ENCODE measurements around the gene RPS6KB1. TPM values are rescaled to one million over a fixed set of nuclear protein-coding genes. Genes with fewer than 3 reads are reported as not detected.

Gene RPS6KB1
- total and polyA plus RNA-seq, 4 donors = 8.7 to 59.2 (median 17.5) TPM

GRCh38 chr17:59890720-59891119 is 2.2 kb upstream of the RPS6KB1 start:
- peaks cover 0 to 8% (median under 1%) of the 10 kb centered on the region in 4 donors for H3K36me3 ChIP-seq (ENCODE audit: control insufficient read depth in 4 of 4, insufficient read depth in 4 of 4, low read length in 4 of 4)
- DNase-seq (no peak), ATAC-seq (ENCODE audit: insufficient read depth, low FRiP score) (no peak)
- no peak overlapping the region for H3K9ac ChIP-seq (ENCODE audit: insufficient read depth in 1 of 2, low read length in 2 of 2)
- H3K4me1 ChIP-seq (ENCODE audit: control insufficient read depth in 5 of 5, insufficient read depth in 5 of 5, low read length in 5 of 5) = peaks cover 0 to 19% (median 3%) of the 10 kb centered on the region in 5 donors
- 98 to 100% methylated on average over 2 of the region's 2 CpGs for WGBS, 2 donors
- TF ChIP-seq CTCF (IDR thresholded peaks at IDR 0.05; ENCODE audit: control extremely low read depth, extremely low read depth) = no peak
- H3K27ac ChIP-seq (ENCODE audit: low read depth in 1 of 2, low read length in 1 of 2) = no peak overlapping the region
- no peaks in the 10 kb centered on the region for H3K27me3 ChIP-seq (ENCODE audit: control insufficient read depth in 3 of 3, insufficient read depth in 3 of 3, low read length in 2 of 3)
- no peaks in the 10 kb centered on the region for H3K9me3 ChIP-seq (ENCODE audit: control insufficient read depth in 4 of 4, insufficient read depth in 3 of 4, low read length in 3 of 4)
- no peak overlapping the region for H3K4me3 ChIP-seq

- Histone ChIP-seq H3K4me1 (ENCODE audit: control insufficient read depth in 5 of 5, insufficient read depth in 5 of 5, low read length in 5 of 5) (peaks cover 0 to 19% (median 3%) of the 10 kb centered on the region in 5 donors), H3K27ac (ENCODE audit: low read depth in 1 of 2, low read length in 1 of 2) (peak overlapping the region; percentile 49 to 60), H3K27me3 (ENCODE audit: control insufficient read depth in 3 of 3, insufficient read depth in 3 of 3, low read length in 2 of 3) (no peaks in the 10 kb centered on the region), H3K4me3 (peak overlapping the region; percentile 53), H3K9me3 (ENCODE audit: control insufficient read depth in 4 of 4, insufficient read depth in 3 of 4, low read length in 3 of 4) (no peaks in the 10 kb centered on the region), H3K36me3 (ENCODE audit: control insufficient read depth in 4 of 4, insufficient read depth in 4 of 4, low read length in 4 of 4) (peaks cover 0 to 12% (median 1%) of the 10 kb centered on the region in 4 donors), H3K9ac (ENCODE audit: insufficient read depth in 1 of 2, low read length in 2 of 2) (peak overlapping the region in 1 of 2 donors; percentile 73)
- WGBS, 2 donors = 8% methylated on average over 25 of the region's 25 CpGs
- ATAC-seq (ENCODE audit: insufficient read depth, low FRiP score) (peak; percentile 68), DNase-seq (no peak)
- no peak for TF ChIP-seq CTCF (IDR thresholded peaks at IDR 0.05; ENCODE audit: control extremely low read depth, extremely low read depth)
Observed at GRCh38 chr17:59892251-59892923, 534 bp upstream of the RPS6KB1 start.

- Histone ChIP-seq H3K9me3 (ENCODE audit: control insufficient read depth in 4 of 4, insufficient read depth in 3 of 4, low read length in 3 of 4) (no peaks in the 10 kb centered on the region), H3K9ac (ENCODE audit: insufficient read depth in 1 of 2, low read length in 2 of 2) (peak overlapping the region; percentile 80 to 88), H3K27me3 (ENCODE audit: control insufficient read depth in 3 of 3, insufficient read depth in 3 of 3, low read length in 2 of 3) (no peaks in the 10 kb centered on the region), H3K36me3 (ENCODE audit: control insufficient read depth in 4 of 4, insufficient read depth in 4 of 4, low read length in 4 of 4) (peaks cover 0 to 10% (median 1%) of the 10 kb centered on the region in 4 donors), H3K4me1 (ENCODE audit: control insufficient read depth in 5 of 5, insufficient read depth in 5 of 5, low read length in 5 of 5) (peaks cover 0 to 19% (median 3%) of the 10 kb centered on the region in 5 donors), H3K27ac (ENCODE audit: low read depth in 1 of 2, low read length in 1 of 2) (peak overlapping the region; percentile 81 to 94), H3K4me3 (peak overlapping the region; percentile 92)
- DNase-seq (peak in 2 of 3 donors; percentile 28 to 59), ATAC-seq (ENCODE audit: insufficient read depth, low FRiP score) (no peak)
- TF ChIP-seq CTCF (IDR thresholded peaks at IDR 0.05; ENCODE audit: control extremely low read depth, extremely low read depth) = no peak
- 0% methylated on average over 11 of the region's 11 CpGs for WGBS, 2 donors
Observed at GRCh38 chr17:59893676-59894100, 767 bp downstream of the RPS6KB1 start.
